Measurements from ENCODE around the gene RIN1. TPM values are rescaled to one million over a fixed set of nuclear protein-coding genes. Genes with fewer than 3 reads are reported as not detected.

Gene RIN1
- total RNA-seq, 1 donor from 2014 or later: 0.56 TPM

DNA sequence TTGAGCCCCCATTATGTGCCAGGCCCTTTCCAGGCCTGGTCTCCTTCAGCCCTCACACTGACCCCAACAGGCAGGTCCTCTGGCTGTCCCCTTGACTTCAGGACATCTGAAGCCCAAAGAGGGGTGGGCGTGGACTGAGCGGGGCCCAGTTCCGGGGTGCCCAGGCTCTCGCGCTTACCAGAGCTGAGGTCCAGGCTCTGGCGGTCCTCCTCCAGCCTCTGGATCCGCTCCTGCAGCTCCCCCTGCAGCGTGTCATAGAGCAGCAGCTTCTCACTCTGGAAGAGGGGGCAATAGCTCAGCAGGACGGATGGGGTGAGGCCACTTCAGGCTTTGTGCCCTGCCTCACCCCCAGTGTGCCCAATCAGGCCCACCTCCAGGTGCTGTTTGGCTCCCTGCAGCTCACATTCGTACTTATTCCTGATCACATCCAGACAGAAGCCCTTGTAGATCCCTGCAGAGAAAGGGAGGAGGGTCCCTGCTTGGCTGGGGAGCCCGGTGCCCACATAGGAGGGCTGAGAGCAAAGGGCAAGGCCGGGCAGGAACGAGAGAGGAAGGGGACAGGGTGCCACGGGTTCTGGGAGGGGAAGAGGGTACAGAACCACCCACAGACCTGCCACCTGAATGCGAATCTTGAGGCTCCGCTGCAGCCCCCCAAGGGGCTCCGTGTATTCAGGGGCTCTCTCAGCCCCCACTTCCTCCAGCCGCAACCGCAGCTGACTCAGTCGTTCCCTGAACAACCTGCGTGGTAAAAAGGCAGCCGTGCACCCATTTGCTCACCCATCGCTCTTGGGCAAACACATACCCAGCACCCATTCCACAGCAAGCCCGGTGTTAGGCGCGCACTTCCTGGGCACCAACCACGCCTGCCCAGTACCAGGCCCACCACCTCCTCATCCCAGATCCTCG is 4.6 kb upstream of the RIN1 start:
- Mint-ChIP-seq H3K27ac (no peak overlapping the region), H3K4me1 (peaks cover 43% of the 10 kb centered on the region), H3K9me3 (no peaks in the 10 kb centered on the region), H3K36me3 (no peaks in the 10 kb centered on the region), H3K27me3 (ENCODE audit: insufficient read depth, low read depth) (peaks cover 10% of the 10 kb centered on the region), H3K4me3 (no peak overlapping the region)
- no peak overlapping the region for H3K4me2 ChIP-seq
- no peaks in the 10 kb centered on the region for H3K36me3 ChIP-seq
- no peak overlapping the region for H2AFZ ChIP-seq (replicated peaks)
- H3K4me3 ChIP-seq: no peak overlapping the region
- peaks cover 35% of the 10 kb centered on the region for H3F3A ChIP-seq (ENCODE audit: low read depth)
- peaks cover 23% of the 10 kb centered on the region for H3K79me2 ChIP-seq (ENCODE audit: low read depth)
- H3K9ac ChIP-seq: no peak overlapping the region
- H3K4me1 ChIP-seq: peaks cover 23% of the 10 kb centered on the region
- no peak overlapping the region for H3K27ac ChIP-seq
- peaks cover 18% of the 10 kb centered on the region for H4K20me1 ChIP-seq (ENCODE audit: low read depth)
- TF ChIP-seq EZH2 (IDR thresholded peaks at IDR 0.05): no peak
- TF ChIP-seq EZH2phosphoT487 (IDR thresholded peaks at IDR 0.05): no peak
- no peak for TF ChIP-seq CTCF (IDR thresholded peaks at IDR 0.05)
- H3K27me3 ChIP-seq: no peaks in the 10 kb centered on the region
- no peaks in the 10 kb centered on the region for H3K9me3 ChIP-seq (ENCODE audit: low read depth)
- DNase-seq (ENCODE audit: low spot score): no peak

DNA sequence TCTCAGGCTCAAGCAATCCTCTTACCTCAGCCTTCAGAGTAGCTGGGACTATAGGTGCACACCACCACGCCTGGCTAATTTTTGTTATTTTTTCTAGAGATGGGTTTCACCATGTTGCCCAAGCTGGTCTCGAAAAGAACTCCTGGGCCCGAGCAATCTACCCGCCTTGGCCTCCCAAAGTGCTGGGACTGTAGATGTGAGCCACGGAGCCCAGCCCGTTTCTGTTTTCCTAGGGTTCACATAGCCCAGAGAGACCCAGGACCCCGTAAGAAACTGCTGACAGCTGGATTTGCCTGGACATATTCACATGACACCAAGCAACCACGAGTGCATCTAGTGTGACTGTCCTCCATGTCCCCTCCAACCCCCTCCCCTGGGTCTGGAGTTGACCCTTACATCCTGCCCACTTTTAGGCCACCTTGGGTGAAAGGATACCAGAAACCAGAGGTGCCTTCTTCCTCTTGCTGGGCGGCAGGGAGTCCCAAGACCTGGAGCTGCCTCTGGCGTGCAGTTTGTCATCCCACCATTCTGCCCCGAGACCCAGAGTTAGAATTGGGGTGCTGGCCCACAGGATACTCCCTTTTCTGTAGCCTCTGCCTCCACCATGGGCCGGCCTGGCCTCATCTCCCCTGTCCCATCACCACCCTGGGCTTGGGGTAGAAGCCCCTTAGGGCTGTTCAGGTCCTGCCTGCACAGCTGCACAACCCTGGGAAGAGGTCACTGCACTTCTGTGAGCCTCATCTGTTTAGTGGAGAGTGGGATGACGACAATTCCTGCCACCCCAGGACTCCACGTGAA is 3.7 kb upstream of the RIN1 start:
- Mint-ChIP-seq H3K27ac (no peak overlapping the region), H3K4me1 (peaks cover 42% of the 10 kb centered on the region), H3K4me3 (no peak overlapping the region), H3K36me3 (no peaks in the 10 kb centered on the region), H3K27me3 (ENCODE audit: insufficient read depth, low read depth) (peaks cover 10% of the 10 kb centered on the region), H3K9me3 (no peaks in the 10 kb centered on the region)
- Histone ChIP-seq H3K36me3 (no peaks in the 10 kb centered on the region), H3K4me1 (peaks cover 20% of the 10 kb centered on the region), H3K4me3 (no peak overlapping the region), H3K27ac (no peak overlapping the region), H4K20me1 (ENCODE audit: low read depth) (peaks cover 18% of the 10 kb centered on the region), H3K9ac (no peak overlapping the region), H3K79me2 (ENCODE audit: low read depth) (peaks cover 18% of the 10 kb centered on the region), H3F3A (ENCODE audit: low read depth) (peaks cover 27% of the 10 kb centered on the region), H3K4me2 (no peak overlapping the region), H3K9me3 (ENCODE audit: low read depth) (no peaks in the 10 kb centered on the region), H2AFZ (replicated peaks) (no peak overlapping the region), H3K27me3 (peaks cover 5% of the 10 kb centered on the region)
- DNase-seq (ENCODE audit: low spot score): no peak
- TF ChIP-seq CTCF (IDR thresholded peaks at IDR 0.05) (no peak), EZH2 (IDR thresholded peaks at IDR 0.05) (no peak), EZH2phosphoT487 (IDR thresholded peaks at IDR 0.05) (no peak)

GRCh38 chr11:66339162-66339675 is 3.0 kb upstream of the RIN1 start:
- TF ChIP-seq CTCF (IDR thresholded peaks at IDR 0.05) (no peak), EZH2 (IDR thresholded peaks at IDR 0.05) (no peak), EZH2phosphoT487 (IDR thresholded peaks at IDR 0.05) (no peak)
- H3K27ac Mint-ChIP-seq: no peak overlapping the region
- H4K20me1 ChIP-seq (ENCODE audit: low read depth): peaks cover 15% of the 10 kb centered on the region
- H2AFZ ChIP-seq (replicated peaks): no peak overlapping the region
- peaks cover 39% of the 10 kb centered on the region for H3K4me1 Mint-ChIP-seq
- H3K4me3 ChIP-seq: no peak overlapping the region
- peaks cover 18% of the 10 kb centered on the region for H3K4me1 ChIP-seq
- peaks cover 22% of the 10 kb centered on the region for H3F3A ChIP-seq (ENCODE audit: low read depth)
- no peaks in the 10 kb centered on the region for H3K36me3 Mint-ChIP-seq
- H3K4me2 ChIP-seq: no peak overlapping the region
- no peaks in the 10 kb centered on the region for H3K36me3 ChIP-seq
- DNase-seq (ENCODE audit: low spot score): no peak
- peaks cover 5% of the 10 kb centered on the region for H3K27me3 ChIP-seq
- peaks cover 10% of the 10 kb centered on the region for H3K27me3 Mint-ChIP-seq (ENCODE audit: insufficient read depth, low read depth)
- H3K27ac ChIP-seq: no peak overlapping the region
- no peak overlapping the region for H3K4me3 Mint-ChIP-seq
- peaks cover 13% of the 10 kb centered on the region for H3K79me2 ChIP-seq (ENCODE audit: low read depth)
- no peak overlapping the region for H3K9ac ChIP-seq
- H3K9me3 Mint-ChIP-seq: no peaks in the 10 kb centered on the region
- no peaks in the 10 kb centered on the region for H3K9me3 ChIP-seq (ENCODE audit: low read depth)
